HG02571 (cell line): ENCODE data around the gene PNLDC1.
"Not testable (repeated sequence)": the region's sequence is repeated elsewhere in the genome, so short reads cannot be mapped to it uniquely, and the experiment has no call there.

ENCODE experiments used
- ATAC-seq: cut with Tn5 transposase; IDR thresholded peaks from one replicate; pipeline ENCODE4 v1.9.1; 2021; ENCODE audit warnings: mild to moderate bottlenecking, moderate library complexity; ENCODE audit not compliant: unreplicated experiment

The PNLDC1 gene

GRCh38 chr6:159819098-159819497, 19.0 kb downstream of the PNLDC1 start:
- ATAC-seq = no peak

GRCh38 chr6:159819932-159820640, 20.0 kb downstream of the PNLDC1 start:
- ATAC-seq = no peak

- ATAC-seq = no peak
Measured at GRCh38 chr6:159821122-159821521, 21.0 kb downstream of the PNLDC1 start.

GRCh38 chr6:159821726-159822125, 21.6 kb downstream of the PNLDC1 start:
- no peak for ATAC-seq

GRCh38 chr6:159823953-159824352, 23.9 kb downstream of the PNLDC1 start:
- no peak for ATAC-seq

GRCh38 chr6:159824690-159825089, 24.6 kb downstream of the PNLDC1 start:
- not testable (repeated sequence) for ATAC-seq

GRCh38 chr6:159826004-159826403, 25.9 kb downstream of the PNLDC1 start:
- no peak for ATAC-seq

GRCh38 chr6:159826968-159827647, 27.0 kb downstream of the PNLDC1 start:
- no peak for ATAC-seq

- no peak for ATAC-seq
Measured at GRCh38 chr6:159828074-159828473, 28.0 kb downstream of the PNLDC1 start.

- no peak for ATAC-seq
Measured at GRCh38 chr6:159829526-159829925, 29.4 kb downstream of the PNLDC1 start.

GRCh38 chr6:159830501-159831372, 30.7 kb downstream of the PNLDC1 start:
- ATAC-seq = no peak

- ATAC-seq = no peak
Measured at GRCh38 chr6:159831373-159831679, 31.2 kb downstream of the PNLDC1 start.

- ATAC-seq = no peak
Measured at GRCh38 chr6:159832946-159833345, 32.9 kb downstream of the PNLDC1 start.

GRCh38 chr6:159833556-159833955, 33.5 kb downstream of the PNLDC1 start:
- no peak for ATAC-seq

GRCh38 chr6:159833997-159834603, 34.0 kb downstream of the PNLDC1 start:
- ATAC-seq = no peak

- ATAC-seq = no peak
Measured at GRCh38 chr6:159836718-159837490, 36.8 kb downstream of the PNLDC1 start.

GRCh38 chr6:159837511-159837910, 37.4 kb downstream of the PNLDC1 start:
- ATAC-seq = no peak

- no peak for ATAC-seq
Measured at GRCh38 chr6:159838020-159838744, 38.1 kb downstream of the PNLDC1 start.

GRCh38 chr6:159842035-159842434, 42.0 kb downstream of the PNLDC1 start:
- no peak for ATAC-seq
